B cell (primary cell): ENCODE results near the gene SEPTIN2.

Experiments used
- EZH2 ChIP-seq: IDR thresholded peaks from 2 replicates; pipeline ENCODE4 v1.6.1; 2012; ENCODE audit warnings: borderline replicate concordance, low read depth, mild to moderate bottlenecking, moderate library complexity, low read length; ENCODE audit not compliant: insufficient read depth, poor library complexity, severe bottlenecking
- TF ChIP-seq, protein P1 (sequence below): fragments of 200-600 bp; IDR thresholded peaks from one replicate; pipeline ENCODE4 v1.8.0; 2022; ENCODE audit warnings: antibody characterized with exemption, mild to moderate bottlenecking

DNA sequence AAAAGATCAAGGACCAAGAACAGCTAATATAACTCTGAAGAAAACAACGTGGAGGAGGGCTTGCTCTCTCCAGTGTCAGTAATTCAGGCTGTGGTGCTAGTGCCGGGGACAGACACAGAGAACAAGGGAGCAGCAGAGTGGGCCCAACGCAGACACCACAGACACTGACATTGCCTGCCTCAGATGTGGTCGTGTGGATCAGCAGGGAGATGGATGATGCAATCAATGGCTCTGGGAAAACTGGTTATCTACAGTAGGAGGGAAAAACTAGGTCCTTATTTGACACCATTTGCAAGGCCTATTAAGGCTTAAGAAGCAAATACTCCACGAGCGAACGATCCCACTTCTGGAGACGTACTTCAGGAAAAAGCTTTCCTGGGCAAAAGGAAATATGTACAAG is 36.3 kb upstream of the SEPTIN2 start:
- TF ChIP-seq, protein P1, sequence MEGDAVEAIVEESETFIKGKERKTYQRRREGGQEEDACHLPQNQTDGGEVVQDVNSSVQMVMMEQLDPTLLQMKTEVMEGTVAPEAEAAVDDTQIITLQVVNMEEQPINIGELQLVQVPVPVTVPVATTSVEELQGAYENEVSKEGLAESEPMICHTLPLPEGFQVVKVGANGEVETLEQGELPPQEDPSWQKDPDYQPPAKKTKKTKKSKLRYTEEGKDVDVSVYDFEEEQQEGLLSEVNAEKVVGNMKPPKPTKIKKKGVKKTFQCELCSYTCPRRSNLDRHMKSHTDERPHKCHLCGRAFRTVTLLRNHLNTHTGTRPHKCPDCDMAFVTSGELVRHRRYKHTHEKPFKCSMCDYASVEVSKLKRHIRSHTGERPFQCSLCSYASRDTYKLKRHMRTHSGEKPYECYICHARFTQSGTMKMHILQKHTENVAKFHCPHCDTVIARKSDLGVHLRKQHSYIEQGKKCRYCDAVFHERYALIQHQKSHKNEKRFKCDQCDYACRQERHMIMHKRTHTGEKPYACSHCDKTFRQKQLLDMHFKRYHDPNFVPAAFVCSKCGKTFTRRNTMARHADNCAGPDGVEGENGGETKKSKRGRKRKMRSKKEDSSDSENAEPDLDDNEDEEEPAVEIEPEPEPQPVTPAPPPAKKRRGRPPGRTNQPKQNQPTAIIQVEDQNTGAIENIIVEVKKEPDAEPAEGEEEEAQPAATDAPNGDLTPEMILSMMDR = no peak
- TF ChIP-seq EZH2 = no peak
